Left ventricle myocardium inferior (tissue), 1 donor: ENCODE measurements around the gene PDS5A. TPM values are rescaled to one million over a fixed set of nuclear protein-coding genes. Genes with fewer than 3 reads are reported as not detected.

Source experiments
- DNase-seq: peaks from one replicate; pipeline ENCODE4 v3.0.0-alpha.2; 2020
- H3K27ac ChIP-seq: fragments of 200-600 bp; replicated peaks from 2 replicates; pipeline ENCODE4 v1.8.0; 2021
- H3K27me3 ChIP-seq: fragments of 200-600 bp; 2 replicates; pipeline ENCODE4 v1.8.0; 2021; ENCODE audit warnings: low read depth
- H3K36me3 ChIP-seq: fragments of 200-600 bp; 2 replicates; pipeline ENCODE4 v1.8.0; 2021
- H3K4me1 ChIP-seq: fragments of 200-600 bp; 2 replicates; pipeline ENCODE4 v1.8.0; 2021
- H3K4me3 ChIP-seq: fragments of 200-600 bp; 2 replicates; pipeline ENCODE4 v1.8.0; 2021; ENCODE audit warnings: mild to moderate bottlenecking, moderate library complexity
- H3K9me3 ChIP-seq: fragments of 200-600 bp; replicated peaks from 2 replicates; pipeline ENCODE4 v1.8.0; 2021
- intact Hi-C: fragments of 100-400 bp; cut with micrococcal nuclease; formaldehyde crosslinking; loops from one replicate; pipeline ENCODE4 v1.11.0; 2022
- total RNA-seq: library from RNA; stranded (reverse); fragmentation: NEBNext Ultra II Directional; extraction: Animal tissue kit (Norgen Biotek cat#: 25700); gene quantifications from one replicate; pipeline ENCODE4 v1.2.1, GENCODE V29; 2021
- TF ChIP-seq, protein P1 (sequence below): fragments of 200-600 bp; IDR thresholded peaks from 2 replicates; pipeline ENCODE4 v1.8.0; 2021; ENCODE audit warnings: antibody characterized with exemption, mild to moderate bottlenecking, borderline replicate concordance
- donor health status: DM: no; HTN: yes; CAD: no; lungs with severe emphysema.

Gene PDS5A
- total RNA-seq, 1 donor from 2014 or later: 29.3 TPM

DNA sequence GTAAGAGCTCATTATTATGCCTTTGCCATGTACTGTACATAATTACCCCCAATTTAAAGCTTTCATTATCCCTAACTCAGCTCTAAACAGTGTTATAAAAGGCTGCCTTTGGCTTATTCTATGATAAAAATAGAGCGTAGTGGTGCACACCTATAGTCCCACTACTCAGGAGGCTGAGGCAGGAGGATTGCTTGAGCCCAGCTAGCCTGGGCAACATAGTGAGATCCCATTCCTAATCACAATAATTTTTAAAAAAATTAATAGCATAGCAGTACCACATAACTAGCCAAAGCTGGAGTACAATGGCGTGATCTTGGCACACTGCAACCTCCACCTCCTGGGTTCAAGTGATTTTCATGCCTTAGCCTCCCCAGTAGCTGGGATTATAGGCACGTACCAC, 112.4 kb downstream of the PDS5A start:
- Histone ChIP-seq H3K4me3 (no peak overlapping the region), H3K27me3 (no peaks in the 10 kb centered on the region), H3K4me1 (no peaks in the 10 kb centered on the region), H3K27ac (no peak overlapping the region), H3K9me3 (no peaks in the 10 kb centered on the region), H3K36me3 (peaks cover 77% of the 10 kb centered on the region)
- DNase-seq: no peak
- intact Hi-C loops: no loop called here
- TF ChIP-seq, protein P1, sequence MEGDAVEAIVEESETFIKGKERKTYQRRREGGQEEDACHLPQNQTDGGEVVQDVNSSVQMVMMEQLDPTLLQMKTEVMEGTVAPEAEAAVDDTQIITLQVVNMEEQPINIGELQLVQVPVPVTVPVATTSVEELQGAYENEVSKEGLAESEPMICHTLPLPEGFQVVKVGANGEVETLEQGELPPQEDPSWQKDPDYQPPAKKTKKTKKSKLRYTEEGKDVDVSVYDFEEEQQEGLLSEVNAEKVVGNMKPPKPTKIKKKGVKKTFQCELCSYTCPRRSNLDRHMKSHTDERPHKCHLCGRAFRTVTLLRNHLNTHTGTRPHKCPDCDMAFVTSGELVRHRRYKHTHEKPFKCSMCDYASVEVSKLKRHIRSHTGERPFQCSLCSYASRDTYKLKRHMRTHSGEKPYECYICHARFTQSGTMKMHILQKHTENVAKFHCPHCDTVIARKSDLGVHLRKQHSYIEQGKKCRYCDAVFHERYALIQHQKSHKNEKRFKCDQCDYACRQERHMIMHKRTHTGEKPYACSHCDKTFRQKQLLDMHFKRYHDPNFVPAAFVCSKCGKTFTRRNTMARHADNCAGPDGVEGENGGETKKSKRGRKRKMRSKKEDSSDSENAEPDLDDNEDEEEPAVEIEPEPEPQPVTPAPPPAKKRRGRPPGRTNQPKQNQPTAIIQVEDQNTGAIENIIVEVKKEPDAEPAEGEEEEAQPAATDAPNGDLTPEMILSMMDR: no peak

DNA sequence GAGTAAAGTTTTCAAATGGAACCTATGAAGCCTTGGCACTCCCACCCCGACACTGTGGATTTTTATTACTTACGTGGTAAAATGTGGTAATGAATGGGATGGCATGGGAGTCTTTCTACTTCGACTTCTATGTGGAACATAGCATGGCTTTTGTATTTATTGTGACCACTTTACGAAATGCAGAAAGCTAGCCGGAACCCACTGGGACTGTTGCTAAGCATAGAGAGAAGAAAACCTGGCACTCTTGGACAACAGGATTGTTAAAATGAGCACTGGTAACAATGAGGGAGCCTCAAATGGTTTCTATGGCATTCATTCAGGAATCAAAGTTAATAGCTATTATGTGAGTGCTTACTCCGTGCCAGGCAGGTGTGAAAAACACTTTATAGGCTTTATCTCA, 113.3 kb downstream of the PDS5A start:
- TF ChIP-seq, protein P1: no peak
- Histone ChIP-seq H3K9me3 (no peaks in the 10 kb centered on the region), H3K4me1 (no peaks in the 10 kb centered on the region), H3K36me3 (peaks cover 79% of the 10 kb centered on the region), H3K27me3 (no peaks in the 10 kb centered on the region), H3K4me3 (no peak overlapping the region), H3K27ac (no peak overlapping the region)
- DNase-seq: no peak
- intact Hi-C loops: no loop called here

DNA sequence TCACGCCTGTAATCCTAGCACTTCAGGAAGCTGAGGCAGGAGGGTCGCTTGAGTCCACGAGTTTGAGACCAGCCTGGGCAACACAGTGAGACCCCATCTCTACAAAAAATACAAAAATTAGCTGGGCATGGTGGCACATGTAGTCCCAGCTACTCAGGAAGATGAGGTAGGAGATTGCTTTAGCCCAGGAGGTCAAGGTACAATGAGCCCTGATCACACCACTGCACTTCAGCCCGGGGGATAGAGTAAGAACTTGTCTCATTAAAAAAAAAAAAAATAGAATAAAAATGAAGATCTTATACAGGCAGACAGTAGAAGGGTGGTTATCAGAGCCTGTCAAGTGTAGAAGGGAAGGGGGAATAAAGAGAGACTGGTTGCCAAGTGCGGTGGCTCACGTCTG, 116.9 kb downstream of the PDS5A start:
- no peaks in the 10 kb centered on the region for H3K27me3 ChIP-seq
- H3K36me3 ChIP-seq: peaks cover 79% of the 10 kb centered on the region
- no peak overlapping the region for H3K4me3 ChIP-seq
- DNase-seq: no peak
- peaks cover 10% of the 10 kb centered on the region for H3K9me3 ChIP-seq
- H3K4me1 ChIP-seq: no peaks in the 10 kb centered on the region
- intact Hi-C loops: no loop called here
- TF ChIP-seq, protein P1: no peak
- H3K27ac ChIP-seq: no peak overlapping the region

DNA sequence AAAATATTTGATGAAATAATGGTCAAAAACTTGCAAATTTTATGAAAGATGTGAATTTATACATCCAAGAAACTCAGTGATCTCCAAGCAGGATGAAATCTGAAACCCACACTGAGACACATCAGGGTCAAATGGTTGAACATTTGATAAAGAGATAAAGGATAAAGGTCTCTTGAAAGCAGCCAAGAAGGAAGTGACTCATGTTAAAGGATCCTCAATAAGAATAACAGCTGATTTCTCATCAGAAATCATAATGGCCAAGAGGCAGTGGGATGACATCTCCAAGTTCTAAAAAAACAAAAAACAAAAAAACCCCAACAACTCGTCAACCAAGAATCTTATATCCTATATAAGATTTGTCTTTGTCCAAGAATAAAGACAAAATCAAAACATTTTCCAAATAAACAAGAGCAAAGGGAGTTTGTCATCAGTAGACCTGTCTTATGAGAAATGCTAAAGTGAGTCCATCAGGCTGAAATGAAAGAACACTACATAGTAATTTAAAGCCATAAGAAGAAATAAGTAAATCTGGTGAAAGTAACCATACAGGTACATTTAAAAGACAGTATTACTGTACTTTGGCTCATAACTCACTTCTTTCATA, 121.7 kb downstream of the PDS5A start:
- intact Hi-C loops: no loop called here
- no peaks in the 10 kb centered on the region for H3K27me3 ChIP-seq
- peaks cover 62% of the 10 kb centered on the region for H3K36me3 ChIP-seq
- no peak overlapping the region for H3K27ac ChIP-seq
- TF ChIP-seq, protein P1: no peak
- no peak overlapping the region for H3K4me3 ChIP-seq
- H3K4me1 ChIP-seq: no peaks in the 10 kb centered on the region
- DNase-seq: no peak
- peaks cover 16% of the 10 kb centered on the region for H3K9me3 ChIP-seq

DNA sequence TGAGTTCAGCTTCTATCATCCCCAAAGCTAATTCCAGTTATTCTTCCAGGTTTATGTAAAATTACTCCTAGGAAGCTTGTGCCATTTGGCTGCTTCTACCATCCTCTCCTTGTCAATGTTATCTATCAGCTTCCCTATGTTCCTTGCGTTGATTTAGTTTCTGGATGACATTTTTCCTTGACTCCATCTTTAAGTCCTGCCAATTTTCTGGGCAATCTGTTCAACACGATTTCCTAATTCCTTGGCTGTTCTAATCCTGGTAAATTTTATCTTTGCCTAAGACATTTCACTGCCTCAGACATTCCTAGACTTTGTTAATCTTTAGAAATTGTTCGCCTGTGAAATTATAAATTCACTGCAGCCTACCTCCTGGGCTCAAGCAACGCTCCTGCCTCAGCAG, 125.1 kb downstream of the PDS5A start:
- Histone ChIP-seq H3K4me1 (no peaks in the 10 kb centered on the region), H3K27ac (no peak overlapping the region), H3K9me3 (peaks cover 16% of the 10 kb centered on the region), H3K36me3 (peaks cover 54% of the 10 kb centered on the region), H3K27me3 (no peaks in the 10 kb centered on the region), H3K4me3 (no peak overlapping the region)
- no peak for DNase-seq
- TF ChIP-seq, protein P1: no peak
- intact Hi-C loops: no loop called here
